Esophagus muscularis mucosa (tissue), 4 donors: ENCODE measurements around the gene KRTAP10-11. TPM values are rescaled to one million over a fixed set of nuclear protein-coding genes. Genes with fewer than 3 reads are reported as not detected.
A peak's percentile ranks its signal among the peaks of the same experiment; 100 is the strongest.

Source experiments
- DNase-seq: peaks from one replicate; pipeline ENCODE4 v3.0.0-alpha.2; 2017; ENCODE audit errors: extremely low spot score
- H3K27ac ChIP-seq, 4 donors: fragments of 200-600 bp; sonication (generic); replicated peaks in 1 of 4; 1 replicate in 3 of 4; 2 replicates in 1 of 4; pipeline ENCODE4 v1.5.1; 2016 to 2019; ENCODE audit warnings: mild to moderate bottlenecking in 1 of 4
- H3K27me3 ChIP-seq, 4 donors: fragments of 200-600 bp; sonication (generic); one replicate each; pipeline versions ENCODE4 v1.5.1 to v1.6.0; 2016 to 2019
- H3K36me3 ChIP-seq, 4 donors: fragments of 200-600 bp; sonication (generic); one replicate each; pipeline ENCODE4 v1.5.1; 2016 to 2019
- H3K4me1 ChIP-seq, 4 donors: fragments of 200-600 bp; sonication (generic); one replicate each; pipeline ENCODE4 v1.5.1; 2016 to 2019
- H3K4me3 ChIP-seq, 4 donors: fragments of 200-600 bp; sonication (generic); 1 replicate in 2 of 4; 2 replicates in 2 of 4; pipeline ENCODE4 v1.5.1; 2016 to 2019; ENCODE audit warnings: mild to moderate bottlenecking in 4 of 4, moderate library complexity in 1 of 4
- H3K9me3 ChIP-seq, 4 donors: fragments of 200-600 bp; sonication (generic); 1 replicate in 3 of 4; 2 replicates in 1 of 4; pipeline ENCODE4 v1.5.1; 2016 to 2019
- EP300 ChIP-seq: sonication (generic); formaldehyde crosslinking; IDR thresholded peaks from one replicate; pipeline ENCODE4 v1.6.1; 2017; ENCODE audit warnings: antibody characterized with exemption
- POLR2A ChIP-seq: fragments of 450-650 bp; IDR thresholded peaks from one replicate; pipeline ENCODE4 v1.6.1; 2017; ENCODE audit warnings: antibody characterized with exemption, moderate library complexity, mild to moderate bottlenecking, low read depth
- POLR2AphosphoS5 ChIP-seq, 2 donors: sonication (generic); formaldehyde crosslinking; IDR thresholded peaks; one replicate each; pipeline ENCODE4 v1.6.1; 2017; ENCODE audit warnings: antibody characterized with exemption in 2 of 2
- WGBS: methylation state at CpG from one replicate; pipeline ENCODE4 v1.1.5; 2018; 5-methylcytosine and 5-hydroxymethylcytosine counted together
- intact Hi-C: fragments of 100-400 bp; cut with DNase I; formaldehyde crosslinking; loops from one replicate; pipeline ENCODE4 v1.15.1; 2023
- total RNA-seq, 4 donors: library from RNA; depleted of rRNA; stranded (reverse); fragments of >200 nt; gene quantifications; one replicate each; pipeline versions ENCODE4 v1.1.0 to v1.2.1, GENCODE V29; 2016
- TF ChIP-seq, protein P1 (sequence below), 3 experiments: fragments of 200-600 bp in 2 of 3; fragments of 450-650 bp in 1 of 3; sonication (generic) in 2 of 3; IDR thresholded peaks; one replicate each; pipeline ENCODE4 v1.5.1; 2017 to 2019; ENCODE audit warnings: antibody characterized with exemption in 3 of 3, mild to moderate bottlenecking in 2 of 3, moderate library complexity in 1 of 3

KRTAP10-11 gene
- total RNA-seq, 4 donors from 2014 or later: not detected

DNA sequence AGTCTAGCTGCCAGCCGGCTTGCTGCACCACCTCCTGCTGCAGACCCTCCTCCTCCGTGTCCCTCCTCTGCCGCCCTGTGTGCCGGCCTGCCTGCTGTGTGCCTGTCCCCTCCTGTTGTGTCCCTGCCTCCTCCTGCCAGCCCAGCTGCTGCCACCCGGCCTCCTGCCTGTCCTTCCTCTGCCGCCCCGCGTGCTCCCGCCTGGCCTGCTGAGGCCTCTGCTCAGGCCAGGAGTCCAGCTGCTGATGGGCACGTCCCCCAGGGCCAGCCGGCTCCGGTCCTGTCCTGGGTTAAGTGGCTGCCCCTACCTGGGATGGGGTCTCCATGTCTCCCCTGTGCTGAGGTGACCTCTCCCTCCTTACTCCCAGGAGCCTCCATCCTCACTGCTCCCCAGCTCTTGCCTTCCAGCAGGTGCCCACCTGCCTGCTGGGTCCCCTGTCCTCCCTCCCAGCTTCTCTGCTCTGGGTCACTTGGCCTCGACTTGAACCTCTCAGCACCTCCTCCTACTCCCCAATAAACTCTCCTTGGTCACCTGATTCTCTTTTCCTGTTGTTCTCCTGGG, 33.5 kb upstream of the KRTAP10-11 start:
- H3K27me3 ChIP-seq: peaks cover 0 to 50% (median 0%) of the 10 kb centered on the region in 4 donors
- no peak overlapping the region for H3K4me3 ChIP-seq
- no peak overlapping the region for H3K27ac ChIP-seq
- WGBS: 88% methylated on average over 12 of the region's 13 CpGs
- peak; percentile 68 for DNase-seq
- H3K36me3 ChIP-seq: no peaks in the 10 kb centered on the region
- intact Hi-C loops: no loop called here
- TF ChIP-seq POLR2A (no peak), EP300 (no peak), POLR2AphosphoS5 (IDR thresholded peaks at IDR 0.05) (no peak)
- TF ChIP-seq, protein P1, sequence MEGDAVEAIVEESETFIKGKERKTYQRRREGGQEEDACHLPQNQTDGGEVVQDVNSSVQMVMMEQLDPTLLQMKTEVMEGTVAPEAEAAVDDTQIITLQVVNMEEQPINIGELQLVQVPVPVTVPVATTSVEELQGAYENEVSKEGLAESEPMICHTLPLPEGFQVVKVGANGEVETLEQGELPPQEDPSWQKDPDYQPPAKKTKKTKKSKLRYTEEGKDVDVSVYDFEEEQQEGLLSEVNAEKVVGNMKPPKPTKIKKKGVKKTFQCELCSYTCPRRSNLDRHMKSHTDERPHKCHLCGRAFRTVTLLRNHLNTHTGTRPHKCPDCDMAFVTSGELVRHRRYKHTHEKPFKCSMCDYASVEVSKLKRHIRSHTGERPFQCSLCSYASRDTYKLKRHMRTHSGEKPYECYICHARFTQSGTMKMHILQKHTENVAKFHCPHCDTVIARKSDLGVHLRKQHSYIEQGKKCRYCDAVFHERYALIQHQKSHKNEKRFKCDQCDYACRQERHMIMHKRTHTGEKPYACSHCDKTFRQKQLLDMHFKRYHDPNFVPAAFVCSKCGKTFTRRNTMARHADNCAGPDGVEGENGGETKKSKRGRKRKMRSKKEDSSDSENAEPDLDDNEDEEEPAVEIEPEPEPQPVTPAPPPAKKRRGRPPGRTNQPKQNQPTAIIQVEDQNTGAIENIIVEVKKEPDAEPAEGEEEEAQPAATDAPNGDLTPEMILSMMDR (IDR thresholded peaks at IDR 0.05): no peak
- H3K9me3 ChIP-seq: peaks cover 0 to 31% (median 23%) of the 10 kb centered on the region in 4 donors
- H3K4me1 ChIP-seq: no peaks in the 10 kb centered on the region

DNA sequence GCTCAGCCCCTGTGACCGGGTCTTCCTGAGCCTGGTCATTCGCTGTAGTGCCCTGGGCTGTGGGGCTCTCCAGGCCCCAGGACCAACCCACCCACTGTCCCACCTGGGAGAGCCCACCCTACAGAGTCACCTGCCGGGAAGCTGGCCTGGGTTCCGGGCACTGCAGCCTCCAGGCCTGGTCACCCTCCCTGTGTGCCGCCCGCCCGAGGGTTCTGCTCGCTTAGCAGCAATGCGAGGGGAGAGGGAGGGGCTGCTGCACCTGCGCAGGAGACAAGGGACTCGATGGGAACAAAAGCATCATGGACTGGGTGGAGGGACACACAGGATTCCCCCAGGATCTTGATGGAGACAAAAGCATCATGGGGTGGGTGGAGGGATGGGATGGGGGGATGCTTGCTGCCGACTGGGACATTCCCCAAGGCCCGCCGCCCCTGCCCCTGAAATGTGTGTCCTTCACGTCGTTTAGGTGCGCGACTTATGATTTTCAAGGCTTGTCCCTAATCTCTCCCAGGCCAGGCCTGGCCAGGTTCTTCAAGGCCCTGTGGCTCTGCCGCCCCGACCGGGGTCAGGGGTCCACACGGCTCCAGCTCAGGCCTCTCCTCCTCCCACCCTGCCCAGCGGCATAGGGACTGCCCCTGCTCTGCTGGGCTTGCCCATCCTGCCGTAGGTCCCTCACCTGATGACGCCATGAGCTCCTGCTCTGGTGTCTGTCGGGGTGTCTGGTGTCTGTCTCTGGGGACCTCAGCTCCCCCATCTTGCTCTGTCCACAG, 32.6 kb upstream of the KRTAP10-11 start:
- intact Hi-C loops: no loop called here
- Histone ChIP-seq H3K4me1 (no peaks in the 10 kb centered on the region), H3K27me3 (peaks cover 0 to 50% (median 0%) of the 10 kb centered on the region in 4 donors), H3K4me3 (no peak overlapping the region), H3K36me3 (no peaks in the 10 kb centered on the region), H3K27ac (no peak overlapping the region), H3K9me3 (peaks cover 0 to 31% (median 23%) of the 10 kb centered on the region in 4 donors)
- 93% methylated on average over 23 of the region's 26 CpGs for WGBS
- TF ChIP-seq, protein P1 (IDR thresholded peaks at IDR 0.05): no peak
- no peak for TF ChIP-seq POLR2AphosphoS5 (IDR thresholded peaks at IDR 0.05)
- TF ChIP-seq EP300: no peak
- no peak for TF ChIP-seq POLR2A
- DNase-seq: peak; percentile 77

DNA sequence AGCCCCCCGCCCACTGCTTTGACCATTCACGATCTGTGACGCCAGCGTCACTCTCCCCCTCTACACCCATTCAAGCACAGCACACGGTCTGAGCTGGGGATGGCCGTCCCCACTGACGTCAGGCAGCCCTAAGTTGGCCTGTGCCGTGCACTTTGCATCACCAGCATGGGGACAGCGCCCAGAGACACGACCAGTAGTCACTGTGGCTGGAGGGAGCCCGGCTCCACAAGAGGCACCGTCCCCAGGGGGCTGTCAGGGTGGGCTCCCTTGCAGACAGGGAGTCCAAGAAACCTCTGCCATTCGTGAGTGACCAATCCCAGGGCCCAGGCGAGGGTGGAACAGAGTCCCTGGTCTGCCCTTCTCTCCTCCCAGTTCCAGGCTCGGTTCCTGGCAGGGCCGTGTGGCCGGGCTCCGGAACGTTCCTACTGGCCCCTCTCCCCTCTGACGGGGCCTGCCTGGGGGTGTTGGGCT, 32.0 kb upstream of the KRTAP10-11 start:
- Histone ChIP-seq H3K9me3 (peaks cover 0 to 27% (median 24%) of the 10 kb centered on the region in 4 donors), H3K27me3 (peaks cover 0 to 50% (median 0%) of the 10 kb centered on the region in 4 donors), H3K27ac (no peak overlapping the region), H3K36me3 (no peaks in the 10 kb centered on the region), H3K4me3 (no peak overlapping the region), H3K4me1 (no peaks in the 10 kb centered on the region)
- intact Hi-C loops: no loop called here
- TF ChIP-seq, protein P1 (IDR thresholded peaks at IDR 0.05): no peak
- TF ChIP-seq POLR2AphosphoS5 (IDR thresholded peaks at IDR 0.05) (no peak), POLR2A (no peak), EP300 (no peak)
- 85% methylated on average over 18 of the region's 20 CpGs for WGBS
- peak; percentile 89 for DNase-seq

DNA sequence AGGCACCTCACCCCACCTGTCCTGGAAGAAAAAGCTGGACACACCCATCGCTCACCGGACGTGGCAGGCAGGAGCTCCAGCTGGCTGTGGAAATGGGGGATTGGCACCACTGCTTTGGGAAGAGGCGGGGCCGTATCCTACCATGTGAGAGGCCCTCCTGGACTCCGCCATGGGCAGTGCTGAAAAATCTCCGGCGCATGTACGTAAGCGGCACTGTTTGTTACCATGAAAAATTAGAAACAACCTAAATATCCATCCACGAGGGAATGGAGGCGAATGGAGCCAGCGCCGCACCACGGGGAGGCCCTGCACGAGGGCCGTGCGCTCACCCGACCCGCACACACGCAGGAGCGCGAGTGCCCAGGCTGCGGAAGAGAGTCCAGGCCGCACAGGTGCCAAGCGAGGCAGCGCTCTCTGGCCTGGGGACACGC, 31.2 kb upstream of the KRTAP10-11 start:
- Histone ChIP-seq H3K4me3 (no peak overlapping the region), H3K4me1 (no peaks in the 10 kb centered on the region), H3K9me3 (peaks cover 0 to 30% (median 19%) of the 10 kb centered on the region in 4 donors), H3K27ac (no peak overlapping the region), H3K36me3 (no peaks in the 10 kb centered on the region), H3K27me3 (peaks cover 0 to 50% (median 0%) of the 10 kb centered on the region in 4 donors)
- DNase-seq: no peak
- WGBS: 91% methylated on average over 25 of the region's 28 CpGs
- no peak for TF ChIP-seq POLR2A
- no peak for TF ChIP-seq EP300
- TF ChIP-seq, protein P1 (IDR thresholded peaks at IDR 0.05): no peak
- no peak for TF ChIP-seq POLR2AphosphoS5 (IDR thresholded peaks at IDR 0.05)
- intact Hi-C loops: no loop called here
